IMR-90 (cell line): ENCODE results near the gene PCGF3. TPM values are rescaled to one million over a fixed set of nuclear protein-coding genes. Genes with fewer than 3 reads are reported as not detected.
"Not testable (repeated sequence)": the region's sequence is repeated elsewhere in the genome, so short reads cannot be mapped to it uniquely, and the experiment has no call there.

ENCODE experiments used
- ATAC-seq: fragments of 200-7000 bp; cut with Tn5 transposase; 2 replicates; pipeline ENCODE4 v1.9.1; 2020; ENCODE audit warnings: low read depth, mild to moderate bottlenecking, moderate library complexity
- BruUV-seq: library from RNA; stranded (reverse); fragments of 400-500 nt; replicated peaks from 2 replicates; lab custom pipeline; 2021; lab: Mats Ljungman, UMichigan
- CTCF ChIA-PET: fragments of 300-600 bp; formaldehyde crosslinking; extraction: SDS; loops from one replicate; lab custom pipeline; 2021; ENCODE audit warnings: antibody characterized with exemption; lab: Yijun Ruan, JAX
- POLR2A ChIA-PET: fragments of 300-600 bp; sonication (Branson Sonifier 250); formaldehyde crosslinking; loops from one replicate; lab custom pipeline; 2022; ENCODE audit warnings: antibody characterized with exemption; ENCODE audit not compliant: unreplicated experiment; lab: Charles Lee
- DNase-seq: peaks from one replicate; pipeline ENCODE4 v3.0.0; 2013
- H2AFZ ChIP-seq: replicated peaks from 2 replicates; pipeline ENCODE3; 2013; ENCODE audit warnings: low read length, mild to moderate bottlenecking; ENCODE audit not compliant: poor library complexity
- H2AK5ac ChIP-seq: 2 replicates; pipeline ENCODE4 v1.6.1; 2013; ENCODE audit warnings: low read depth, low read length, inconsistent platforms
- H2AK9ac ChIP-seq: replicated peaks from 2 replicates; pipeline ENCODE3; 2013; ENCODE audit warnings: mild to moderate bottlenecking, low read depth, low read length, moderate library complexity; ENCODE audit not compliant: poor library complexity
- H2BK120ac ChIP-seq: 2 replicates; pipeline ENCODE4 v1.6.1; 2013; ENCODE audit warnings: low read depth, low read length, inconsistent platforms
- H2BK15ac ChIP-seq: 3 replicates; pipeline ENCODE4 v1.6.1; 2013; ENCODE audit warnings: low read depth, low read length, inconsistent platforms
- H2BK20ac ChIP-seq: 2 replicates; pipeline ENCODE4 v1.6.1; 2013; ENCODE audit warnings: low read depth, mild to moderate bottlenecking, inconsistent platforms, low read length, moderate library complexity
- H2BK5ac ChIP-seq: 2 replicates; pipeline ENCODE4 v1.6.1; 2013; ENCODE audit warnings: mild to moderate bottlenecking, low read depth, low read length, inconsistent platforms; ENCODE audit not compliant: poor library complexity, severe bottlenecking
- H3K14ac ChIP-seq: replicated peaks from 2 replicates; pipeline ENCODE4 v1.6.1; 2013; ENCODE audit warnings: low read depth, low read length, inconsistent platforms
- H3K18ac ChIP-seq: 2 replicates; pipeline ENCODE4 v1.6.1; 2013; ENCODE audit warnings: low read depth, low read length, control low read depth
- H3K23ac ChIP-seq: 2 replicates; pipeline ENCODE4 v1.6.1; 2013; ENCODE audit warnings: low read depth, low read length, inconsistent platforms
- H3K27ac ChIP-seq: 2 replicates; pipeline ENCODE4 v1.5.1; 2013; ENCODE audit warnings: mild to moderate bottlenecking, control low read depth, low read length; ENCODE audit not compliant: insufficient read depth
- H3K27me3 ChIP-seq: 2 replicates; pipeline ENCODE4 v1.6.1; 2013; ENCODE audit warnings: low read length; ENCODE audit not compliant: control insufficient read depth, insufficient read depth
- H3K36me3 ChIP-seq: 2 replicates; pipeline ENCODE4 v1.6.1; 2013; ENCODE audit warnings: low read length, mixed read lengths; ENCODE audit not compliant: control insufficient read depth, insufficient read depth
- H3K4ac ChIP-seq: 2 replicates; pipeline ENCODE4 v1.6.1; 2013; ENCODE audit warnings: low read depth, low read length, inconsistent platforms
- H3K4me1 ChIP-seq: 2 replicates; pipeline ENCODE4 v1.6.1; 2013; ENCODE audit warnings: low read length, mixed read lengths; ENCODE audit not compliant: control insufficient read depth, insufficient read depth
- H3K4me2 ChIP-seq: 2 replicates; pipeline ENCODE4 v1.6.1; 2013; ENCODE audit warnings: low read depth, mild to moderate bottlenecking, control low read depth, low read length, moderate library complexity
- H3K4me3 ChIP-seq: 2 replicates; pipeline ENCODE4 v1.5.1; 2013; ENCODE audit warnings: low read depth, mild to moderate bottlenecking, control low read depth, low read length, moderate library complexity; ENCODE audit not compliant: insufficient read depth
- H3K56ac ChIP-seq: 2 replicates; pipeline ENCODE4 v1.6.1; 2013; ENCODE audit warnings: low read length, inconsistent platforms; ENCODE audit not compliant: insufficient read depth; ENCODE audit errors: extremely low read depth
- H3K79me1 ChIP-seq, 2 experiments: 2 replicates each; pipeline ENCODE4 v1.6.1; 2013; ENCODE audit warnings: low read length in 2 of 2, inconsistent platforms in 1 of 2, low read depth in 1 of 2
- H3K9ac ChIP-seq: 2 replicates; pipeline ENCODE4 v1.6.1; 2013; ENCODE audit warnings: low read depth, low read length, control low read depth
- H3K9me1 ChIP-seq: 2 replicates; pipeline ENCODE4 v1.6.1; 2013; ENCODE audit warnings: low read length, inconsistent platforms; ENCODE audit not compliant: insufficient read depth
- H3K9me3 ChIP-seq: 2 replicates; pipeline ENCODE4 v1.6.1; 2013; ENCODE audit warnings: low read length; ENCODE audit not compliant: control insufficient read depth, insufficient read depth
- H4K20me1 ChIP-seq: 2 replicates; pipeline ENCODE4 v1.6.1; 2013; ENCODE audit warnings: low read length, inconsistent platforms; ENCODE audit not compliant: insufficient read depth
- H4K5ac ChIP-seq: 2 replicates; pipeline ENCODE4 v1.6.1; 2013; ENCODE audit warnings: mild to moderate bottlenecking, low read depth, low read length, control low read depth
- H4K8ac ChIP-seq, 2 experiments: 2 replicates each; pipeline ENCODE4 v1.6.1; 2013; ENCODE audit warnings: low read depth in 2 of 2, low read length in 2 of 2, control low read depth in 1 of 2, inconsistent platforms in 1 of 2
- H4K91ac ChIP-seq: 2 replicates; pipeline ENCODE4 v1.6.1; 2013; ENCODE audit warnings: low read depth, low read length, inconsistent platforms; ENCODE audit not compliant: insufficient read depth
- RAD21 ChIP-seq: IDR thresholded peaks from 2 replicates; pipeline ENCODE4 v1.6.1; 2012; ENCODE audit warnings: low read length, improper control_type of control experiment
- WGBS, 2 experiments: methylation state at CpG; one replicate each; pipeline versions ENCODE4 v1.1.5 to v1.1.7; 2013; ENCODE audit warnings: missing lambda C conversion rate in 2 of 2; ENCODE audit not compliant: insufficient read length in 1 of 2; ENCODE audit errors: extremely low coverage in 2 of 2; 5-methylcytosine and 5-hydroxymethylcytosine counted together
- dilution Hi-C: fragments of 300-500 bp; cut with HindIII; formaldehyde crosslinking; loops from one replicate; pipeline ENCODE4 v1.14.3; 2018; ENCODE audit warnings: low sequenced_read_pairs; ENCODE audit not compliant: unreplicated experiment
- in situ Hi-C: fragments of 300-500 bp; cut with MboI; formaldehyde crosslinking; loops from 3 replicates; pipeline ENCODE4 v1.14.3; 2019; ENCODE audit warnings: low sequenced_read_pairs, inconsistent platforms, mixed read lengths
- intact Hi-C: fragments of 100-400 bp; cut with micrococcal nuclease; formaldehyde crosslinking; loops from 2 replicates; pipeline ENCODE4 v1.10.0; 2022
- polyA plus RNA-seq, 3 experiments: library from polyadenylated mRNA; depleted of rRNA; stranded (reverse); fragments of >200 nt; gene quantifications; 2 replicates each; pipeline ENCODE4 v1.2.3, GENCODE V29; 2012; ENCODE audit warnings: low replicate concordance in 1 of 3
- total RNA-seq: library from RNA; depleted of rRNA; stranded (reverse); fragments of >200 nt; gene quantifications from 2 replicates; pipeline ENCODE4 v1.2.3, GENCODE V29; 2012

PCGF3 gene
- total and polyA plus RNA-seq, 2 of the 4 experiments (the other 2 are of a cell fraction): 40.0 to 55.3 TPM

DNA sequence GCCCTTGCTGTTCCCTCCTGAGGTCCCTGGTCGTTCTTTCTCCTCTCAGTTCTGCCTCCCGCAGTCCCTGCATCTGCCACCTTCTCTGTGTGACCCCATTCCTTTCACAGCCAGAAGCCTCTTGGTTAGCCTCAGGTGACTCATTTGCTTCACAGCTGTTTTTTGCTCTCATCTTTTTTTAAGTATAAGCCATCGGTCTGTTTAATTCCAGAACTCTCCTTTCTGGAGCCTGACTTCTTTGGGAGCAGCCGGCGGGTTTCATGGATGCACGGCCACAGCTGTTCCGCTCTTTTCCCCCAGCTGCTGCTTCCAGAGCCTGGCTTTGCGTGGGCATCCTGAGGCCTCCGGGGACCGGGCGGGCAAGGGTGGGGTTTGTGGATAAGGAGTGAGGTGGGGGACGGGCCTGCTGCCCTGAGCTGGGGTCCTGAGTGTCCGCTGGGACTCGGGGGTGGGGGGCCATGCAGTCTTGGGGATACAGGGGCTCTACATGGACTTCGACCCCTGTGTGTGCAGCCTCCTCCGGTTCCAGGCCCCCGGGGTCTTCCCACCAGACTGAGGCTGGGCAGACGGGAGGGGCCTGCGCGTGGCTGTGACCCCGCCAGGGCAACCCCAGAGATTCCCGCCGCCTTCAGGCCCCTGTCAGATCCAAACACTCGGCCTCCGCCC lies 46.7 kb downstream of the PCGF3 start:
- POLR2A ChIA-PET: no interaction called here
- dilution Hi-C loops (no loop called here), intact Hi-C loops (no loop called here), in situ Hi-C loops (no loop called here)
- Histone ChIP-seq H2AK9ac (no peak overlapping the region), H4K91ac (no peak overlapping the region), H3K4me3 (no peak overlapping the region), H3K23ac (no peak overlapping the region), H3K9me3 (no peaks in the 10 kb centered on the region), H3K56ac (no peak overlapping the region), H3K18ac (no peak overlapping the region), H4K5ac (no peak overlapping the region), H3K14ac (no peak overlapping the region), H3K9me1 (peaks cover 10% of the 10 kb centered on the region), H3K9ac (no peak overlapping the region), H2BK5ac (no peak overlapping the region), H3K27ac (no peak overlapping the region), H3K27me3 (no peaks in the 10 kb centered on the region), H2AK5ac (no peak overlapping the region), H4K8ac (no peak overlapping the region), H2AFZ (no peak overlapping the region), H3K36me3 (peaks cover 60% of the 10 kb centered on the region), H2BK20ac (no peak overlapping the region), H4K20me1 (peaks cover 49% of the 10 kb centered on the region), H3K4me1 (no peaks in the 10 kb centered on the region), H2BK15ac (no peak overlapping the region), H3K79me1 (peaks cover 28 to 66% of the 10 kb centered on the region in 2 experiments), H2BK120ac (no peak overlapping the region), H3K4me2 (no peak overlapping the region), H3K4ac (no peak overlapping the region)
- DNase-seq: peak; percentile 19
- CTCF ChIA-PET: interaction anchor here (1.7 kb wide), 1 partner anchor 10 kb away, joined by 5 read pairs; no protein-coding TSS in a partner anchor
- no peak for ATAC-seq
- BruUV-seq: no TSS peak
- WGBS, 2 experiments: 98% methylated on average over 15 of the region's 25 CpGs; no CpG with 5 or more reads in 1 of the 2 experiments
- TF ChIP-seq RAD21: no peak

- POLR2A ChIA-PET, H3K4me3 ChIP-seq, dilution Hi-C loops: not testable (repeated sequence)
Observed at GRCh38 chr4:753186-753585, 47.6 kb downstream of the PCGF3 start.

More at GRCh38 chr4:753186-753585, 47.6 kb downstream of the PCGF3 start:
- intact Hi-C loops, H3K4me2 ChIP-seq, H2BK5ac ChIP-seq, DNase-seq, BruUV-seq, H2AK9ac ChIP-seq, H4K8ac ChIP-seq, H3K56ac ChIP-seq, in situ Hi-C loops, H2AK5ac ChIP-seq, H3K18ac ChIP-seq, H2BK15ac ChIP-seq, H3K14ac ChIP-seq, H3K9me3 ChIP-seq, ATAC-seq, H3K23ac ChIP-seq, H3K27me3 ChIP-seq, H3K27ac ChIP-seq, H4K5ac ChIP-seq, H3K4ac ChIP-seq, H3K4me1 ChIP-seq, H3K9ac ChIP-seq, H2BK20ac ChIP-seq, H2BK120ac ChIP-seq, H4K91ac ChIP-seq, H2AFZ ChIP-seq: not testable (repeated sequence)
- Histone ChIP-seq H3K79me1 (peaks cover 28 to 60% of the 10 kb centered on the region in 2 experiments), H3K9me1 (peaks cover 10% of the 10 kb centered on the region), H4K20me1 (peaks cover 49% of the 10 kb centered on the region), H3K36me3 (peaks cover 58% of the 10 kb centered on the region)
- CTCF ChIA-PET: interaction anchor here (0.6 kb wide), 1 partner anchor 137 kb away, joined by 8 read pairs; no protein-coding TSS in a partner anchor
- 100% methylated on average over 3 of the region's 13 CpGs; no CpG with 5 or more reads in 1 of the 2 experiments for WGBS, 2 experiments
